NCI-H345 treated with DMSO at 0.1 percent for 48 hours (cell line): ENCODE data around the gene HRH4.
A peak's percentile ranks its signal among the peaks of the same experiment; 100 is the strongest.

Experiments
- DNase-seq: peaks from one replicate; lab custom pipeline; 2025; ENCODE audit not compliant: unreplicated experiment; lab: John Stamatoyannopoulos, UW

The HRH4 gene

GRCh38 chr18:24502667-24503523, 42.5 kb downstream of the HRH4 start:
- peak; percentile 24 for DNase-seq

DNA sequence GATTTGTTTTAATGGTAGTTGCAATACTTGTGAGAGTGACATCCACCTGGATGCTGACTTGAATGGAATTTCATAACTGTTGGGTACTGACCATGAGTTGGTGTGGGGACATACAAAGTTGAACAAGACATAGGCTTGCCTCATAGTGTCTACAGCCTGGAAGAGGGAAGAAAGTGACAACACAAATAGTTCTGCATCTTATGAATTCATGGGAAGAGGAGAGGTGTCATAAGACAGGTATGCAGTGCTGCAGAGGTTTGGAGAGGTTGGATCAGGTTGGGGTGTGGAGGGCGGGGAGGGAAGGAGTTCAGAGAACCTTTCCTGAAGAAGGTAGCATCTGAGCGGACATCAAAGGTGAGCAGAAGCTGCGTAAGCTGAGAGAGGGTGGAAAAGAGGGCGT, 44.0 kb downstream of the HRH4 start:
- no peak for DNase-seq

- no peak for DNase-seq
Measured at GRCh38 chr18:24506175-24506574, 45.7 kb downstream of the HRH4 start.

DNA sequence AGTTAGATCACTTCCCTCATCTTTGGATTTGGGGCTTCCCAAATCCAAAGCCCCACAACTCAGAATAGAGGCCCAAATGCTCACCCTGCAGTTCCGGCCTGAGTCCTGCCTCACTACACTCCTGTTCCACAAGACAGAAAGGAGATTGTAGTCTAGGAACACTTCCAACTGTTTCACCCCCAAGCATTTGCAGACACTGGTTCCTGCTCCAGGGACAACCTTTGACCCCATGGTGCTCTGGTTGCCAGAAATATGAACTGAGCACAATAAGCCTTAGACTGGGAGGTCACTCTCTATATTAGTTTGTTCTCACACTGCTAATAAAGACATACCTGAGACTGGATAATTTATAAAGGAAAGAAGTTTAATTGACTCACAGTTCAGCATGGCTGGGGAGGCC, 49.0 kb downstream of the HRH4 start:
- DNase-seq: no peak

- DNase-seq: no peak
Measured at GRCh38 chr18:24514439-24514838, 54.0 kb downstream of the HRH4 start.

DNA sequence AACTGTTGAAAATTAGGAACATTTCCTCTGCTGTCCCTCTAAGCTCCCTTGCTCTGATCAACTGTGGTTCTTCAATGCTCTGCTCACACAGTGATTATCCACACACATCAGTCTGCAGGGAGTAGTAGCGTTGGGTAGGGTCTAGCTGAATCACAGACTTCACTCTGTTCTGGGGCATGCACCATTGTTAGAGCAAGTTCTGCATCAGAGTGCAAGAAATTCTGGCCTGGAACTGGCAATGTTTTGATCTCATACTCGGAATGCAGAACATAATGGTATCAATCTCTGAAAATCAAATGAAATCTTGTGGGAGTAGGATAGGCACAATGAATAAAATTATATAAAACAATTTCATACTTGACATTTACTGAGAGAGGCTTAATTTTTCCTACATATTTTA, 55.3 kb downstream of the HRH4 start:
- DNase-seq: no peak

DNA sequence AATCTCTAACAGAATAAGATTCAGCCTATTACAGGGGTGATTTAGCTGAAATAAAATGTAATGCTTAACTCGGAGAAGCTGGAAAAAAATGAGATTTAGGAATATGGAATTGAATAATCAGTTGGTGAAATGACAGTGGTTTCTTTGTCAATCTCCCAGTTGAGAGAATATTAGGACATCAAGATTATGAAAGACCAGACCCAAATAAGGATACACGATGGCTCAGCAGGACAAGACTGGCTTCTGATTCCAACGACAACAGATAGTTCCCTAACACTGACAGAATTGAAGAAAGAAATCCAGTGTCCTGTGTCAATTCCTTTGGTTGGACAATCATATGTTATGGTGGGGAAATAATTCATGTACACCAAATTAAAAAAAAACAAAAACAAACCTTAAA, 55.8 kb downstream of the HRH4 start:
- DNase-seq: no peak

- no peak for DNase-seq
Measured at GRCh38 chr18:24517554-24517953, 57.1 kb downstream of the HRH4 start.

DNA sequence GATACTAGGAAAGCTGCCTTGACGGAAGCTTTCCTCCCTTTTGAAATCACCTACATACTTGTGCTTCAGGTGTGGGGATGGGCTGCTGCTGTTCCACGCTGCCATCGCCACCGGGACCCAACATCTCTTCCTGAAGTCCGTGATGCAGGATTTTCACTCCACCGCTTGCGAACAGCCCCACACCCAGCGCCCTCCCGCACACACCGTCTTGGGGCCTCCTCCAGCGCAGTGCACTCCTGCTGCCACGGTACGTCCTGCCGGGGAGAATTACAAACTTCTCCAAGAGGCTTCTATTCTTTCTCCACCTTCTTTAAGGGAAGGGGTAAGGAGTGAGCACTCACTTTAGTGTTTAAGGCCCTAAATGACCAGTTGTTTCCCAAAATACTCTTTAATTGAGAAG, 58.2 kb downstream of the HRH4 start:
- DNase-seq: no peak
